H1 (cell line): Measurements from ENCODE around the gene TGFB1. TPM values are rescaled to one million over a fixed set of nuclear protein-coding genes. Genes with fewer than 3 reads are reported as not detected.

ENCODE experiments used
- ASH2L ChIP-seq: fragments of 200-600, 300-600 bp; sonication (generic); IDR thresholded peaks from one replicate; pipeline ENCODE4 v1.7.1; 2017; ENCODE audit warnings: low read length
- BCL11A ChIP-seq, 2 experiments: IDR thresholded peaks; one replicate each; pipeline ENCODE4 v1.6.1; 2011; ENCODE audit warnings: low read depth in 2 of 2, low read length in 2 of 2, mild to moderate bottlenecking in 2 of 2
- BRCA1 ChIP-seq: IDR thresholded peaks from 2 replicates; pipeline ENCODE4 v1.6.1; 2012; ENCODE audit warnings: low read depth, low read length, improper control_type of control experiment
- E2F6 ChIP-seq: IDR thresholded peaks from 2 replicates; pipeline ENCODE4 v1.6.1; 2012; ENCODE audit warnings: inconsistent platforms
- EP300 ChIP-seq, 2 experiments: IDR thresholded peaks; 1 replicate in 1 of 2; 2 replicates in 1 of 2; pipeline ENCODE4 v1.6.1; 2011 to 2012; ENCODE audit warnings: low read depth in 2 of 2, low read length in 2 of 2, mild to moderate bottlenecking in 2 of 2, borderline replicate concordance in 1 of 2, inconsistent platforms in 1 of 2, moderate library complexity in 1 of 2
- EZH2 ChIP-seq: fragments of 200-600 bp; sonication (generic); IDR thresholded peaks from 2 replicates; pipeline ENCODE4 v1.7.1; 2012; ENCODE audit warnings: low read depth, mild to moderate bottlenecking, moderate library complexity, low read length, inconsistent platforms; ENCODE audit not compliant: severe bottlenecking
- GABPA ChIP-seq: IDR thresholded peaks from 2 replicates; pipeline ENCODE4 v1.6.1; 2011; ENCODE audit warnings: mild to moderate bottlenecking, low read length, moderate library complexity, borderline replicate concordance; ENCODE audit not compliant: insufficient read depth
- HDAC2 ChIP-seq, 2 experiments: fragments of 300-600 bp in 1 of 2; sonication (generic) in 1 of 2; IDR thresholded peaks; 2 replicates each; pipeline ENCODE4 v1.6.1; 2011 to 2012; ENCODE audit warnings: low read depth in 2 of 2, low read length in 2 of 2, mild to moderate bottlenecking in 2 of 2, moderate library complexity in 2 of 2, borderline replicate concordance in 1 of 2, inconsistent platforms in 1 of 2
- JUND ChIP-seq: IDR thresholded peaks from 2 replicates; pipeline ENCODE4 v1.6.1; 2011; ENCODE audit warnings: mild to moderate bottlenecking, improper control_type of control experiment, low read length
- KDM1A ChIP-seq: fragments of 200-600, 300-600 bp; sonication (generic); IDR thresholded peaks from 2 replicates; pipeline ENCODE4 v1.7.1; 2016; ENCODE audit warnings: mild to moderate bottlenecking, low read length, borderline replicate concordance
- NRF1 ChIP-seq: IDR thresholded peaks from 2 replicates; pipeline ENCODE4 v1.6.1; 2011; ENCODE audit warnings: mild to moderate bottlenecking, low read depth, low read length, improper control_type of control experiment
- POU5F1 ChIP-seq: IDR thresholded peaks from 2 replicates; pipeline ENCODE4 v1.6.1; 2011; ENCODE audit warnings: low read depth, mild to moderate bottlenecking, low read length, moderate library complexity
- RFX5 ChIP-seq: IDR thresholded peaks from 2 replicates; pipeline ENCODE4 v1.6.1; 2011; ENCODE audit warnings: low read depth, low read length, improper control_type of control experiment, borderline replicate concordance
- RXRA ChIP-seq: IDR thresholded peaks from 2 replicates; pipeline ENCODE4 v1.6.1; 2011; ENCODE audit warnings: low read depth, mild to moderate bottlenecking, low read length, moderate library complexity; ENCODE audit not compliant: insufficient read depth
- SAP30 ChIP-seq: fragments of 300-600 bp; sonication (generic); IDR thresholded peaks from 2 replicates; pipeline ENCODE4 v1.7.1; 2012; ENCODE audit warnings: low read length, moderate library complexity, mild to moderate bottlenecking, inconsistent platforms; ENCODE audit not compliant: insufficient read depth, insufficient replicate concordance
- SIRT6 ChIP-seq: IDR thresholded peaks from one replicate; pipeline ENCODE4 v1.7.1; 2012; ENCODE audit warnings: low read length, inconsistent platforms
- SIX5 ChIP-seq: IDR thresholded peaks from 2 replicates; pipeline ENCODE4 v1.6.1; 2011; ENCODE audit warnings: mild to moderate bottlenecking, low read depth, low read length
- SP4 ChIP-seq: IDR thresholded peaks from 2 replicates; pipeline ENCODE4 v1.6.1; 2012; ENCODE audit warnings: low read length, inconsistent platforms
- SUZ12 ChIP-seq: fragments of 200-600 bp; sonication (generic); IDR thresholded peaks from 2 replicates; pipeline ENCODE4 v1.6.1; 2012; ENCODE audit warnings: mild to moderate bottlenecking, inconsistent platforms, low read length, moderate library complexity, mixed read lengths
- polyA plus RNA-seq, 7 experiments: library from polyadenylated mRNA; depleted of rRNA in 3 of 7; stranded (reverse) in 5 of 7; unstranded in 2 of 7; fragments of >200 nt in 5 of 7; fragments of 200-250 nt in 2 of 7; gene quantifications; 1 replicate in 5 of 7; 2 replicates in 1 of 7; 4 replicates in 1 of 7; pipeline versions ENCODE4 v1.2.1 to v1.2.3, GENCODE V29; 2011 to 2013; ENCODE audit warnings: missing spikeins in 2 of 7, mixed read lengths in 2 of 7
- total RNA-seq: library from RNA; stranded (reverse); fragmentation: NEBNext Ultra II Directional; extraction: Animal tissue kit (Norgen Biotek cat#: 25700); gene quantifications from 2 replicates; pipeline ENCODE4 v1.2.1, GENCODE V29; 2021

The TGFB1 gene
- total and polyA plus RNA-seq, 2 of the 8 experiments (the other 6 are each of a cell fraction or from before 2014, with no cell fraction given) = 1.7 to 10.6 TPM

- TF ChIP-seq ASH2L = no peak
- TF ChIP-seq BCL11A (IDR thresholded peaks at IDR 0.05; ENCODE audit: low read depth in 2 of 2, low read length in 2 of 2) = no peak
- TF ChIP-seq SP4 = no peak
- no peak for TF ChIP-seq GABPA
- no peak for TF ChIP-seq BRCA1
- TF ChIP-seq EZH2 = no peak
- TF ChIP-seq SIRT6 = no peak
- TF ChIP-seq RXRA = no peak
- no peak for TF ChIP-seq POU5F1
- TF ChIP-seq EP300 (IDR thresholded peaks at IDR 0.05; ENCODE audit: borderline replicate concordance in 1 of 2, low read depth in 2 of 2, low read length in 2 of 2) = no peak
- TF ChIP-seq NRF1 = no peak
- TF ChIP-seq RFX5 = no peak
- no peak for TF ChIP-seq JUND
- TF ChIP-seq SAP30 = no peak
- no peak for TF ChIP-seq HDAC2 (IDR thresholded peaks at IDR 0.05; ENCODE audit: borderline replicate concordance in 1 of 2, low read depth in 2 of 2, low read length in 2 of 2)
- TF ChIP-seq SUZ12 = no peak
- no peak for TF ChIP-seq E2F6
- TF ChIP-seq SIX5 = no peak
- TF ChIP-seq KDM1A = no peak
Measured at GRCh38 chr19:41308450-41309179, 45.1 kb downstream of the TGFB1 start (continued).
